ENCODE measurements around the gene SOX5.

DNA sequence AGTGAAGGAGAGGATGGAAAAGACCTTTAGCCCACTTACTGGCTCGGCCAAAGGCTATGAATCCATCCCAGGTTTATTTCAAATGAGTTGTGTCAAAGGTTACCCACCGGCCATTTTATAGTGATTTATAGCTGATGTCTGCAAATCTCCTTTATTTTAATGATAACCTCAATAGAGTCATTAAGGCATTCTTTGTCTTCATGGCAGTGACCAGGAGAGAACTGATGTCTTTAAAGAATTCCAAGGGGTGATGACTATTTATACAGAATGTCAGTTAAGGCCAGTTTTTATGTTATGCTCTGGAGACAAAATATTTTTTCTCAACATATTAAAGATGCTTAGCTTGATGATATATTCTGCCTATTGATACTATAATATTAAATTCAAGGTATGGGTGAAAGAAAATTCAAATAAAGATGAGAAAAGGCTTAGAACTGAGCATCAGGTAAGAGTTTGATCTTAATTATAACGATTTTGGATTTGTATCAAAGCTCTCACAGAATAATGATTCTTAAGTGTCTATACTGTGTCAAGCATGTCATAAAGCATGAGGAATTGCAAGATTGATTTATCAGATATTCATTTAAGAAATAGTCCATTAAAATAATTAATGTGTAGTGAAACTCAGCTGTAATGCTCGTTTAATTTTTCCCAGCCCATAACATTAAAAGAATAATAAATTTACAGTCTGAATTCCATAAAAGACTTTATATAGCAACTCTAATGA lies 361.5 kb downstream of the SOX5 start:
- TF ChIP-seq, protein P1, sequence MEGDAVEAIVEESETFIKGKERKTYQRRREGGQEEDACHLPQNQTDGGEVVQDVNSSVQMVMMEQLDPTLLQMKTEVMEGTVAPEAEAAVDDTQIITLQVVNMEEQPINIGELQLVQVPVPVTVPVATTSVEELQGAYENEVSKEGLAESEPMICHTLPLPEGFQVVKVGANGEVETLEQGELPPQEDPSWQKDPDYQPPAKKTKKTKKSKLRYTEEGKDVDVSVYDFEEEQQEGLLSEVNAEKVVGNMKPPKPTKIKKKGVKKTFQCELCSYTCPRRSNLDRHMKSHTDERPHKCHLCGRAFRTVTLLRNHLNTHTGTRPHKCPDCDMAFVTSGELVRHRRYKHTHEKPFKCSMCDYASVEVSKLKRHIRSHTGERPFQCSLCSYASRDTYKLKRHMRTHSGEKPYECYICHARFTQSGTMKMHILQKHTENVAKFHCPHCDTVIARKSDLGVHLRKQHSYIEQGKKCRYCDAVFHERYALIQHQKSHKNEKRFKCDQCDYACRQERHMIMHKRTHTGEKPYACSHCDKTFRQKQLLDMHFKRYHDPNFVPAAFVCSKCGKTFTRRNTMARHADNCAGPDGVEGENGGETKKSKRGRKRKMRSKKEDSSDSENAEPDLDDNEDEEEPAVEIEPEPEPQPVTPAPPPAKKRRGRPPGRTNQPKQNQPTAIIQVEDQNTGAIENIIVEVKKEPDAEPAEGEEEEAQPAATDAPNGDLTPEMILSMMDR (IDR thresholded peaks at IDR 0.05) = no peak
- no peak for TF ChIP-seq POLR2A (IDR thresholded peaks at IDR 0.05)

Data from right lobe of liver (tissue), 4 donors.